Fibroblast of pulmonary artery (primary cell): Measurements from ENCODE around the gene WNT3A.
A peak's percentile ranks its signal among the peaks of the same experiment; 100 is the strongest.

ENCODE experiments used
- DNase-seq: peaks from one replicate; pipeline ENCODE4 v3.0.0-alpha.2; 2010; ENCODE audit warnings: low read depth
- H3K4me3 ChIP-seq: replicated peaks from 2 replicates; pipeline ENCODE4 v1.5.1; 2011; ENCODE audit warnings: low read depth, mild to moderate bottlenecking, control low read depth, low read length, moderate library complexity
- CTCF ChIP-seq: IDR thresholded peaks from 2 replicates; pipeline ENCODE4 v1.5.1; 2011; ENCODE audit warnings: mild to moderate bottlenecking, control low read depth, low read length, inconsistent platforms; ENCODE audit errors: missing control alignments

WNT3A gene

GRCh38 chr1:228097333-228098081 is 90.7 kb downstream of the WNT3A start:
- TF ChIP-seq CTCF: no peak
- no peak for DNase-seq
- no peak overlapping the region for H3K4me3 ChIP-seq

GRCh38 chr1:228098323-228098931 is 91.6 kb downstream of the WNT3A start:
- no peak for TF ChIP-seq CTCF
- H3K4me3 ChIP-seq: no peak overlapping the region
- no peak for DNase-seq

- TF ChIP-seq CTCF: no peak
- H3K4me3 ChIP-seq: no peak overlapping the region
- DNase-seq: no peak
These were observed 92.5 kb downstream of the WNT3A start for GRCh38 chr1:228099331-228099732.

GRCh38 chr1:228100822-228101613 is 94.2 kb downstream of the WNT3A start:
- no peak overlapping the region for H3K4me3 ChIP-seq
- no peak for DNase-seq
- no peak for TF ChIP-seq CTCF

- DNase-seq: no peak
- TF ChIP-seq CTCF: no peak
- H3K4me3 ChIP-seq: peak overlapping the region; percentile 87
These were observed 94.8 kb downstream of the WNT3A start for GRCh38 chr1:228101614-228101993.

- peak; percentile 6 for TF ChIP-seq CTCF
- DNase-seq: peak; percentile 26
- peak overlapping the region; percentile 87 for H3K4me3 ChIP-seq
These were observed 95.4 kb downstream of the WNT3A start for GRCh38 chr1:228101994-228102790.
